PFSK-1 (cell line): ENCODE data around the gene GOT2. TPM values are rescaled to one million over a fixed set of nuclear protein-coding genes. Genes with fewer than 3 reads are reported as not detected.

Experiments used
- FOXP2 ChIP-seq: optimal IDR thresholded peaks from 2 replicates; pipeline ENCODE3; 2011; ENCODE audit warnings: borderline replicate concordance, control low read depth, inconsistent platforms; ENCODE audit not compliant: insufficient read depth; ENCODE audit errors: extremely low read length, extremely low read depth
- POLR2AphosphoS5 ChIP-seq: IDR thresholded peaks from 2 replicates; pipeline ENCODE4 v1.6.1; 2012; ENCODE audit warnings: low read depth, mild to moderate bottlenecking, control low read depth, low read length, moderate library complexity
- SIN3A ChIP-seq: IDR thresholded peaks from 2 replicates; pipeline ENCODE4 v1.6.1; 2012; ENCODE audit warnings: mild to moderate bottlenecking, low read length, moderate library complexity, borderline replicate concordance; ENCODE audit not compliant: insufficient read depth
- TAF1 ChIP-seq: IDR thresholded peaks from 2 replicates; pipeline ENCODE4 v1.6.1; 2012; ENCODE audit warnings: low read length, control low read depth, borderline replicate concordance; ENCODE audit not compliant: insufficient read depth
- polyA plus RNA-seq: library from polyadenylated mRNA; unstranded; fragments of >200 nt; gene quantifications from one replicate; pipeline ENCODE4 v1.2.1, GENCODE V29; 2012; ENCODE audit warnings: low read depth, missing spikeins; ENCODE audit not compliant: insufficient read length
- TF ChIP-seq, protein P1 (sequence below), 2 experiments: IDR thresholded peaks; 2 replicates each; pipeline versions ENCODE4 v1.6.1 to v1.8.0; 2011 to 2012; ENCODE audit warnings: low read depth in 2 of 2, low read length in 2 of 2, control low read depth in 1 of 2, inconsistent platforms in 1 of 2, mild to moderate bottlenecking in 1 of 2, moderate library complexity in 1 of 2; ENCODE audit not compliant: insufficient read depth in 1 of 2

GOT2 gene
- 107 TPM for polyA plus RNA-seq

DNA sequence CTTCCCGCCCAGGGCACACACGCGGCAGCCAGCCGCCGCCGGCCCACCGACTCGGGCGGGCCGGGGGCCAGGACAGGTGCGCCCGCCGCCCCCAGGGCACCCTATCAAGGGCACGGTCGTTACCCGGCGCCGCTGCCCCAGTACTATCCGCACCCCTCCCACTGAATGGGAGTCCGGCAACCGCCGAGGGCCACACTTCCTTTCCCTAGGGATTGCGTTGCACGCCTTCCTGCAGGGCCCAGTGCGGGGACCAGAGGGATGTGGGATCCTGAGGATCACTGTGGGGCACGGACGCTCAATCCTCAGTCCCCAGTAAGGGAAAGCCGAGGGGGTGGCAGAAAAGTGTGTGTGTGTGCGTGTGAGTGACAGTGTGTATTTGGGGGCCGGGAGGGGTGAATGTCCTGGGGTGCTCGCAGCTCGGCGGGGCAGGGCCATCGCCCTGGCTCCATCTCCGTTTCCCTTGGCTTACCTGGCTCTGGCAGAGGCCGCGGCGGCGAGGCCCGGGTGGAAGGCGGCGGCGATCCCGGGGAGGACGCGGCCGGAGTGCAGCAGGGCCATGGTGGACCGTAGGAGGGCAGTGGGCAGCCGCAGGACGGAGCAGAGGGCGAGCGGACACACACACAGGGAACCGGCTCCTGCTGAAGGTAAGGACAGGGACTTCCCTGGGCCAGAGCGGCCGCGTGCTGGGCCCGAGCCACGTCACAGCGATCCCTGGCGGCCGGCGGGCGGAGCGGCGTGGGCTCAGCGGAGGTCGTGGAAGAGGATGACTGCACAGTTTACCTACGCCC, at the start of gene GOT2:
TSS of gene GOT2 (minus strand) at position 646 of the 788 bp plus-strand sequence. CDS start at position 558, 88 bp downstream.
- TF ChIP-seq, protein P1, sequence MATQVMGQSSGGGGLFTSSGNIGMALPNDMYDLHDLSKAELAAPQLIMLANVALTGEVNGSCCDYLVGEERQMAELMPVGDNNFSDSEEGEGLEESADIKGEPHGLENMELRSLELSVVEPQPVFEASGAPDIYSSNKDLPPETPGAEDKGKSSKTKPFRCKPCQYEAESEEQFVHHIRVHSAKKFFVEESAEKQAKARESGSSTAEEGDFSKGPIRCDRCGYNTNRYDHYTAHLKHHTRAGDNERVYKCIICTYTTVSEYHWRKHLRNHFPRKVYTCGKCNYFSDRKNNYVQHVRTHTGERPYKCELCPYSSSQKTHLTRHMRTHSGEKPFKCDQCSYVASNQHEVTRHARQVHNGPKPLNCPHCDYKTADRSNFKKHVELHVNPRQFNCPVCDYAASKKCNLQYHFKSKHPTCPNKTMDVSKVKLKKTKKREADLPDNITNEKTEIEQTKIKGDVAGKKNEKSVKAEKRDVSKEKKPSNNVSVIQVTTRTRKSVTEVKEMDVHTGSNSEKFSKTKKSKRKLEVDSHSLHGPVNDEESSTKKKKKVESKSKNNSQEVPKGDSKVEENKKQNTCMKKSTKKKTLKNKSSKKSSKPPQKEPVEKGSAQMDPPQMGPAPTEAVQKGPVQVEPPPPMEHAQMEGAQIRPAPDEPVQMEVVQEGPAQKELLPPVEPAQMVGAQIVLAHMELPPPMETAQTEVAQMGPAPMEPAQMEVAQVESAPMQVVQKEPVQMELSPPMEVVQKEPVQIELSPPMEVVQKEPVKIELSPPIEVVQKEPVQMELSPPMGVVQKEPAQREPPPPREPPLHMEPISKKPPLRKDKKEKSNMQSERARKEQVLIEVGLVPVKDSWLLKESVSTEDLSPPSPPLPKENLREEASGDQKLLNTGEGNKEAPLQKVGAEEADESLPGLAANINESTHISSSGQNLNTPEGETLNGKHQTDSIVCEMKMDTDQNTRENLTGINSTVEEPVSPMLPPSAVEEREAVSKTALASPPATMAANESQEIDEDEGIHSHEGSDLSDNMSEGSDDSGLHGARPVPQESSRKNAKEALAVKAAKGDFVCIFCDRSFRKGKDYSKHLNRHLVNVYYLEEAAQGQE (IDR thresholded peaks at IDR 0.05; ENCODE audit: insufficient read depth in 1 of 2, low read depth in 2 of 2, low read length in 2 of 2), result no peak
- peak; percentile 69 for TF ChIP-seq FOXP2
- TF ChIP-seq TAF1, result peak; percentile 90
- peak; percentile 88; the same call in 1 of the 2 replicates for TF ChIP-seq SIN3A
- peak; percentile 83 for TF ChIP-seq POLR2AphosphoS5

DNA sequence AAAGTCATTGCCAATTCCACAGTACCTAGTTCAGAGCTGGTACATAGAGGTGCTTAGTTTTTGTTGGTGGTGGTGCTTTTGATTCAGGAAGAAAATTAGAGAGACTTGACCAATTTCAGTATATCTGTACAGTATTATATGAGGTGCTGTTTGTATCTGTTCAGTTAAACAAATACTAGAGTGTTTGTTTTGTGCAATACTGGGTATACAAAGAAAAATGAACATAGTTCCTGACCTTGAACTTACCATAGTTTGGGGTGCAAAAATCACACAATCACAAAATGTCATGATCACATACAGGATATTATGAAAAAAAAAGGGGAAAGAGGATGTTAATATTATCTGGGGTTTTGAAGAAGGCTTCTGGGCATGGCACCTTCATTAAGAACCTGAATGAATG, 39.8 kb upstream of the GOT2 start:
- TF ChIP-seq, protein P1 (IDR thresholded peaks at IDR 0.05; ENCODE audit: insufficient read depth in 1 of 2, low read depth in 2 of 2, low read length in 2 of 2), result no peak
- TF ChIP-seq POLR2AphosphoS5, result no peak
- no peak for TF ChIP-seq SIN3A
- no peak for TF ChIP-seq FOXP2
- no peak for TF ChIP-seq TAF1

DNA sequence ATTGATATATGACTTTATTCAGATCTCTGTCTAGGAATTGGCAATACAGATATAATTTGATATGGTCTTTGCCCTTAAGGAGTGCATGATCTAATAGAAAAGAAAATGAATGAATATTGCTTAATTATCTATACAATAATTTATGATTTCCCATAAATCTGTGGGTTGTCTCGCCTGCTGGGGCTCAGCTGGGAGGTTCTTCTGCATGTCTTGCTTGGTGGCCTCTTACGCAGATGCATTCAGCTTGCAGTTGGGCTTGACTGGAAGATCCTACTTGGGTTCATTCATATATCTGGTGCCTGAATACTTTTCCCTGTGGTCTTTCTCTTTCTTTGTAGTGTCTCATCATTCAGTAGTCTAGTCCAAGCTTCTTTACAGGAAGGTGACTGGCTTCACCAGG, 34.0 kb upstream of the GOT2 start:
- TF ChIP-seq, protein P1 (IDR thresholded peaks at IDR 0.05; ENCODE audit: insufficient read depth in 1 of 2, low read depth in 2 of 2, low read length in 2 of 2), result no peak
- TF ChIP-seq FOXP2 (no peak), POLR2AphosphoS5 (no peak), SIN3A (no peak), TAF1 (no peak)

DNA sequence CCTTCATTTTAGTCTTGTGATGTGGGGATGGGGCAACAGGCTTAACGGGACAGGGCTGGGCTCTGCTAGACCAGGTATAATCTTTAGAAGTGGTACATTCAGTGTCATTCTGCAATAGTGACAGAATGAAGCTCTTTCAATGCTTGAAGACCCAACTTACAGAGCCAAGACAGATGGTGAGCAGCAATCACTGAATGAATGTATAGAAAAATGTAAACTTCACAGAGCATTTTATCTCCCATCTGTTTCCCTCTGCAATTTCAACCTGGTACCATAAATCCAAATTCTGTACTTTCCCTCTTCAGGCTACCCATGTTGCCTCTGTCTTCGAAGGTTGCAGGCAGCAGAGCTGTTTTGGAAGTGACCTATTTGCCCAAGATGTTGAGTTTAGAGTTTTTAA, 33.5 kb upstream of the GOT2 start:
- TF ChIP-seq, protein P1 (IDR thresholded peaks at IDR 0.05; ENCODE audit: insufficient read depth in 1 of 2, low read depth in 2 of 2, low read length in 2 of 2), result no peak
- TF ChIP-seq SIN3A, result no peak
